Stimulated activated CD4-positive, alpha-beta T cell treated with anti-CD3 and anti-CD28 coated beads, Interleukin-2, amount 100 ng/mL, for 4 hours (primary cell): Measurements from ENCODE around the gene MICB.

Source experiments
- DNase-seq: peaks from one replicate; pipeline ENCODE4 v3.0.0-alpha.2; 2020; ENCODE audit warnings: low read depth

The MICB gene

GRCh38 chr6:31510007-31510406, 12.1 kb downstream of the MICB start:
- no peak for DNase-seq

GRCh38 chr6:31513456-31514165, 15.7 kb downstream of the MICB start:
- DNase-seq = no peak

- no peak for DNase-seq
Measured at GRCh38 chr6:31521835-31522234, 23.9 kb downstream of the MICB start.

- no peak for DNase-seq
Measured at GRCh38 chr6:31525553-31525931, 27.6 kb downstream of the MICB start.

- no peak for DNase-seq
Measured at GRCh38 chr6:31525932-31526591, 28.1 kb downstream of the MICB start.

- DNase-seq = no peak
Measured at GRCh38 chr6:31528307-31528777, 30.4 kb downstream of the MICB start.

DNA sequence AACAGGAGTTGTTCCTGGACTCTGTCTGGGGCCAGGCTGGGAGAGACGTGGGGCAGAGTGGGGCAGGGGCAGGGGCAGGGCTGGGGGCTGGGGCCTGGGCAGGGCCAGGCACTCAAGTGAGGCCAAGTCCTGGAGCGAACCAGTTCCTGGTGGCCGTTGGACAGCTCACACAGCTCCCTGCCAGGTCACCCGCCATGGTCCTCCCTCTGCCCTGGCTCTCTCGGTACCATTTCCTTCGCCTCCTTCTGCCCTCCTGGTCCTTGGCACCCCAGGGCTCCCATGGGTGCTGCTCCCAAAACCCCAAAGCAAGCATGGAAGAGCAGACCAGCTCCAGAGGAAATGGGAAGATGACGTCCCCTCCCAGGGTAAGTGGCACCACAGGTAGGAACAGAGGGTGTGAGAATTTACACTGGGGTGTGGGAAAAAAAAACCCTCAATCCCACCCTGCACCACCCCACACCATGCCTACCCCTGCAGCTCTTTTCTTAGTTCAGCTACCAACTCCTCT, 30.9 kb downstream of the MICB start, which contains the start of gene MCCD1:
Gene MCCD1 (plus strand): TSS at position 142 of the 508 bp plus-strand sequence. CDS start 53 bp downstream, at position 195.
- no peak for DNase-seq

DNA sequence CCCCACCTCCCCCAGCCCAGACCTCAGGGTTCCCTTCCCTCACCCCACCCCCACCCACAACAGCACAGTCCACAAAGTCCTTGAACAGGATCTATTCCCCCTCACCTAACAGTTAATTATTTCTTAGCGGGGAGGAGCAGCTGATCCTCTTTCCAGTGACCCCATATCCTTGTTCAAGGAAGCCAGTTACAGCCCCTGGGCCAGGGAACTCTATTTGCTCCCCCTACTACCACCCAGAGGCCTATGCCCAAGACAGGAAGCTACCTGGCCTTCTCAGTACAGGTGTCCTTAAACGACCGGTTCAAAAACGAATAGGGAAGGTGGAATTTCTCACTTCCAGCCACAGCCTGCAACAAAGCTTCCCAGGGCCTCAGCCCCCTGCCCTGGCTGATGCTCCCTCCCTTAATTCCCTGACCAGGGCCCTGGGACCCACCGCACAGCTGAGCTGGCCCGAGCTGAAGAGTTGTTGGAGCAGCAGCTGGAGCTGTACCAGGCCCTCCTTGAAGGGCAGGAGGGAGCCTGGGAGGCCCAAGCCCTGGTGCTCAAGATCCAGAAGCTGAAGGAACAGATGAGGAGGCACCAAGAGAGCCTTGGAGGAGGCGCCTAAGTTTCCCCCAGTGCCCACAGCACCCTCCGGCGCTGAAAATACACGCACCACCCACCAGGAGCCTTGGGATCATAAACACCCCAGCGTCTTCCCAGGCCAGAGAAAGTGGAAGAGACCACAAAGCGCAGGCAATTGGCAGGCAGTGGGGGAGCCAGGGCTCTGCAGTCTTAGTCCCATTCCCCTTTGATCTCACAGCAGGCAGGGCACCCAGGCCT, 31.6 kb downstream of the MICB start:
- no peak for DNase-seq

DNA sequence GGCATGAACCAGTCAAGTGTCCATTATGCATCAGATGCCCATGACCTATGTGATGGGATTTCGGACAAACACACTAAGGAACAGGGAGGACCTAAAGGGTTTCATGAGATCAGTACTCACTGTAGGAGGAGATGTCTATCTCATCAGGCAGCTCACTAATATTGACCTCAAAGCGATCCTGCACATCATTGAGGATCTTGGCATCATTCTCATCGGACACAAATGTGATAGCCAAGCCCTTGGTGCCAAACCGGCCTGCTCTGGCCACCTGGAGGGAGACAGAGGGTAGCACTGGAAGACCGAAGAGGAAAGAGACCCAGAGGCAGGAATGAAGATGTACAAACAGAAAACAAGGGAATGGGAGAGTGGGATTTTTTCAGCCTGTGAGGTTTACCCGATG, 32.7 kb downstream of the MICB start:
- DNase-seq = no peak

GRCh38 chr6:31531162-31531561, 33.2 kb downstream of the MICB start:
- DNase-seq = no peak

DNA sequence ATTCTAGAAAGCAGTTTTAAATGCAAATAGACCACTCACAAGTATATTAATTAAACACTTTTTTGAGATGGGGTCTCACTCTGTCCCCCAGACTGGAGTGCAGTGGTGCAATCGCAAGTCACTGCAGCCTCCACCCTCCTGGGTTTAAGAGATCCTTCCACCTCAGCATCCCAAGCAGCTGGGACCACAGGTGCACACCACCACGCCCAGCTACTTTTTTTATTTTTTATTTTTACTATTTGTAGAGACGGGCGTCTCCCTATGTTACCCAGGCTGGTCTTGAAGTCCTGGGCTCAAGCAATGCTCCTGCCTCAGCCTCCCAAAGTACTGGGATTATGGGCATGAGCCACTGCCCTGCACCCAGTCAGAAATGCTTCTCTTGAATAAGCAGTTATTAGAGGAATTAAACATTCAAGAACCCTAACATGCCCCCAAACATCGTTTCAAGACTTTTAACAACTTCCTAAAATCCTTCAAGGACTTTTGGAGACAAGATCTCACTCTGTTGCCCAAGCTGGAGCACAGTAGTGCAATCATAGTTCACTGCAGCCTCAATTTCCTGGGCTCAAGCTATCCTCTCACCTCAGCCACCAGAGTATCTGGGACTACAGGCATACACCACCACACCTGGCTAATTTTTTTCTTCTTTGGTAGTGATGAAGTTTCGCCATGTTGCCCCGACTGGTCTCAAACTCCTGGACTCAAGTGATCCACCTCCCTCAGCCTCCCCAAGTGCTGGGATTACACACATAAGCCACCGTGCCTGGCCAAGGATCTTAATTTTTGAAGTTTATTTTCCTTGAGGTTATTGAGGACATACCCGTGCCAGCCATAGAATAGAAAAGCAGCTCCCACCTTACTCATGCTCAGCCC, 34.1 kb downstream of the MICB start:
- DNase-seq = no peak

GRCh38 chr6:31532644-31533454, 34.9 kb downstream of the MICB start:
- DNase-seq = no peak

- DNase-seq = no peak
Measured at GRCh38 chr6:31533455-31533841, 35.5 kb downstream of the MICB start.

DNA sequence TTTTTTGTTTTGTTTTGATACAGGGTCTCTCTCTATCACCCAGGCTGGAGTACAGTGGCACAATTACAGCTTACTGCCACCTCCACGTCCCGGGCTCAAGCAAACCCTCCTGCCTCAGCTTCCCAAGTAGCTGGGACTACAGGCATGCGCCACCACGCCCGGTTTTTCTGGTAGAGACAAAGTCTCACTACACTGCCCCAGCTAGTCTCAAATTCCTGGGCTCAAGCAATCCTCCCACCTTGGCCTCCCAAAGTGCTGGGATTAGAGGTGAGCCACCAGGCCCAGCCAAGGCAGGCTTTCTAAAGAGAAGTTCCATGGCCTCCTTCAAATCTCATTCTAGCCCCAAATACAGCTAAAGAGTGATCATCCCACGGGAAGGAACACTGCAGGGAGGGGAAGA, 36.1 kb downstream of the MICB start:
- DNase-seq = no peak

DNA sequence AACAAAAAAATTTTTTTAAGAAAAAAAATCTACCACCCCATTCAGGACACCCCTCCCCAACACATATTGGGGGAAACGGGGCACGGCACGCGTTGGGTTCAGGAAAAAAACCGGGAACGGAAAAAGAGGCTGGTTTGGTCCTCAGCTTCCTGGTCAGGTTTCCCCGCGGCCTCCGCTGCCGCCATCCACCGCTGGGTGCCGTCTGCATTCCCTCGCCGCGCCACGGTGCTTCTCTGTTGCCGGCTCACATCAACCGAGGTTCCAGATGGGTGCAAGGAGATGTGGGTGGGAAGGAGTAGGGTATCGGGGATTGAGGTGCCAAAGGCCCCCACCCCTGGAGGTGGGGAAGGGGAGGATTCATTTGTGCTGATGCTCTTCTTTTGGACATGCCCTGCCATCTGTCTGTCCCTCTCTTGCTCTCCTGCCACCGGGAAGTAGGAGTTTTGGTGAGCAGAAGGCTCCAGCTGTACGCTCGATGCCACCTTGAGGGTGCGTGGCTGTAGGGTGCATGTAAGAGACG, 36.6 kb downstream of the MICB start:
- DNase-seq = no peak

- no peak for DNase-seq
Measured at GRCh38 chr6:31535538-31536324, 37.8 kb downstream of the MICB start.

GRCh38 chr6:31538805-31539400, 41.0 kb downstream of the MICB start:
- no peak for DNase-seq

GRCh38 chr6:31540640-31541039, 42.7 kb downstream of the MICB start:
- no peak for DNase-seq

- peak; percentile 43 for DNase-seq
Measured at GRCh38 chr6:31541059-31541657, 43.2 kb downstream of the MICB start.
